Fibroblast of mammary gland (primary cell): ENCODE data around the gene TMEM267.

ENCODE experiments used
- DNase-seq: peaks from one replicate; pipeline ENCODE4 v3.0.0-alpha.2; 2010; ENCODE audit warnings: low read depth
- H3K4me3 ChIP-seq: 2 replicates; pipeline ENCODE4 v1.5.1; 2011; ENCODE audit warnings: low read depth, mild to moderate bottlenecking, low read length, moderate library complexity; ENCODE audit not compliant: control insufficient read depth
- TF ChIP-seq, protein P1 (sequence below): conservative IDR thresholded peaks from 2 replicates; pipeline ENCODE4 v1.5.1; 2011; ENCODE audit warnings: low read depth, low read length, inconsistent platforms; ENCODE audit not compliant: control insufficient read depth, insufficient read depth

TMEM267 gene

DNA sequence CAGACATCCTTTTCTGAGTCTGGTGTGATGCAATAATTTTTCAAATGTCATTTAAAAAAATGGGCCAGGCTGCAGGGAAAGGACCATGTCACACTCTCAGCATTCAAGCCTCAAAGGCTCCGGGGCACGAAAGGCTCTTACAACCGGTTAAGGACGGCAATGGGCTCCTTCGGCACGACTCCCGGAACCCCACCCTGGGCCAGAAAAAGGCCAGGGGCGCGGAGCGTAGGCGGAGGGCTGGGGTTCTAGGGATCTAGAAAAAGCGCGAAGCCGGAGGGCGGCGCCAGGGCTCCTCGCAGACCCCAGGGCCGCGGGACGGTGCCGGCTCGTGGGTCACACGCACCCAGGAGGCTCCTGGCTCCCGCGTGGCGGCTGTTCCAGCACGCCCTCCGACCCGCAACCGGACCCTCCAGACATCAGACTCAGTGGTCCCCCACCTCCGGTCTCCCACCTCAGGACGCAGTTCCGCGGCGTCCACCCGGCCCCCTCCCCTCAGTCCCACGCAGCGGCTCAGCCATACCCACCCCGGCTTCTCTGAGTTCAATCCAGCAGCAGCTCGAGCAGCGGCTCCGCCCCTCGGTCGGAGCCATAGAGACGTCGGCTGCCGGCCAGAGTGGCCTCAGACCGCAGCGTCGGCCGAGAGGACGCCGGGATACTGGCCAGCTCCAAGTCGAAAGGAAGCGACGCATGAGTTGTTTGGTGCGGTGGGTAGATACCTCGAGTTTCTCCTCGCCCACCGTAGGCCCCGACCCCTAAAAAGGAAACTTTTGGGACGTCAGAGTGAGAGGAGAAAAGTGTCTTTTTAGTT is at the start of gene TMEM267:
Gene TMEM267, minus strand, starts transcription at position 568 of the 808 bp plus-strand sequence. CDS start 29,896 bp downstream, outside the sequence.
- DNase-seq, result peak; percentile 90
- peak within 1 kb of the TSS; percentile 80 for H3K4me3 ChIP-seq
- TF ChIP-seq, protein P1, sequence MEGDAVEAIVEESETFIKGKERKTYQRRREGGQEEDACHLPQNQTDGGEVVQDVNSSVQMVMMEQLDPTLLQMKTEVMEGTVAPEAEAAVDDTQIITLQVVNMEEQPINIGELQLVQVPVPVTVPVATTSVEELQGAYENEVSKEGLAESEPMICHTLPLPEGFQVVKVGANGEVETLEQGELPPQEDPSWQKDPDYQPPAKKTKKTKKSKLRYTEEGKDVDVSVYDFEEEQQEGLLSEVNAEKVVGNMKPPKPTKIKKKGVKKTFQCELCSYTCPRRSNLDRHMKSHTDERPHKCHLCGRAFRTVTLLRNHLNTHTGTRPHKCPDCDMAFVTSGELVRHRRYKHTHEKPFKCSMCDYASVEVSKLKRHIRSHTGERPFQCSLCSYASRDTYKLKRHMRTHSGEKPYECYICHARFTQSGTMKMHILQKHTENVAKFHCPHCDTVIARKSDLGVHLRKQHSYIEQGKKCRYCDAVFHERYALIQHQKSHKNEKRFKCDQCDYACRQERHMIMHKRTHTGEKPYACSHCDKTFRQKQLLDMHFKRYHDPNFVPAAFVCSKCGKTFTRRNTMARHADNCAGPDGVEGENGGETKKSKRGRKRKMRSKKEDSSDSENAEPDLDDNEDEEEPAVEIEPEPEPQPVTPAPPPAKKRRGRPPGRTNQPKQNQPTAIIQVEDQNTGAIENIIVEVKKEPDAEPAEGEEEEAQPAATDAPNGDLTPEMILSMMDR, result no peak

- TF ChIP-seq, protein P1, result no peak
- DNase-seq, result no peak
- H3K4me3 ChIP-seq, result no peak overlapping the region
These were observed 47.0 kb upstream of the TMEM267 start for GRCh38 chr5:43530648-43531047.

DNA sequence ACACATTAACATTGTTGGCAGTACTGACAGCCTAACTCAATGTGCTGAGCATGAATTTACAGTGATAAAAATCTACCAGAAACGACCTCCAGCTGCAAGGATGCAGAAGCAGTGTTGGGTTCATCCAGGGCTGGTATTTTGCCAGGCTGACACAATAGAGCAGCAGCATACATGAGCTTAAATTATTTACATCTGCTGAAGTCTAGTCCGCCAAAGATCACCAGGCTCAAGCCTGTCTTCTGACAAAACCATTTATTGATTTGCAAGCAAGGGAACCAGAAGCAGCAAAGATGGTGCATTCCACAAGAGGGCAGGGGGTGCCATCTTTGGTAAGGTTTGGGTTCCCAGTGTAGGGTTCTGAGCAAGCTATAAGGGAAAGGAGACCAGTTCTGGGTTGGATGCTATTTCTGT is 40.0 kb upstream of the TMEM267 start:
- TF ChIP-seq, protein P1, result no peak
- DNase-seq, result peak; percentile 12
- H3K4me3 ChIP-seq, result no peak overlapping the region

DNA sequence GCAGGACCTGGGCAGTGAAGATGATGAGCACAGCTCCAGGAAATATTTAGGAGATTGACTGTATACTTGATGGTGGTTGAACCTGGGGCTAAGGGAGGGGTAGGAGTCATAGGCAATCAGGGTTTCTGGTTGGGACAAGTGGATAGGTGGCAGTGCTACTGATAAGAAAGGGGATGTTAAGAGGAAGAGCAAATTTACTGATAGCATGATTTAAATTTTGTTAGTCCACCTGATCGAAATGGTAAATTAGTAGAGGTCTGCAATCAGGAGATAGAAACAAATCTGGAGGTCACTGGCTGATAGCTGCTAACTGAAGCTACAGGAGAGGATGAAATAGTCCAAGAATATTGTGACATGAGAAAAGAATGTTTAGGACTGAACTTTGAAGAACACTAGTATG is 37.0 kb upstream of the TMEM267 start:
- TF ChIP-seq, protein P1, result no peak
- DNase-seq, result no peak

GRCh38 chr5:43515678-43516048 is 32.0 kb upstream of the TMEM267 start:
- peak overlapping the region; percentile 76 for H3K4me3 ChIP-seq

More for the DNA sequence above, 37.0 kb upstream of the TMEM267 start:
- no peak overlapping the region for H3K4me3 ChIP-seq

GRCh38 chr5:43514816-43515677 is 31.4 kb upstream of the TMEM267 start, which contains the start of gene C5orf34:
TSS of gene C5orf34 (minus strand) at chr5:43515148. CDS start at chr5:43509339, 5,809 bp downstream.
- DNase-seq, result peak; percentile 95
- peak within 1 kb of the TSS; percentile 76 for H3K4me3 ChIP-seq
- TF ChIP-seq, protein P1, result no peak

More at GRCh38 chr5:43515678-43516048, 32.0 kb upstream of the TMEM267 start:
- TF ChIP-seq, protein P1, result no peak
- no peak for DNase-seq
